Measurements from ENCODE around the gene GHR. TPM values are rescaled to one million over a fixed set of nuclear protein-coding genes. Genes with fewer than 3 reads are reported as not detected.

Gene GHR
- total and polyA plus RNA-seq, 2 donors (not counting 3 experiments of a cell fraction or from before 2014, with no cell fraction given), result 0.27 to 0.28 TPM

DNA sequence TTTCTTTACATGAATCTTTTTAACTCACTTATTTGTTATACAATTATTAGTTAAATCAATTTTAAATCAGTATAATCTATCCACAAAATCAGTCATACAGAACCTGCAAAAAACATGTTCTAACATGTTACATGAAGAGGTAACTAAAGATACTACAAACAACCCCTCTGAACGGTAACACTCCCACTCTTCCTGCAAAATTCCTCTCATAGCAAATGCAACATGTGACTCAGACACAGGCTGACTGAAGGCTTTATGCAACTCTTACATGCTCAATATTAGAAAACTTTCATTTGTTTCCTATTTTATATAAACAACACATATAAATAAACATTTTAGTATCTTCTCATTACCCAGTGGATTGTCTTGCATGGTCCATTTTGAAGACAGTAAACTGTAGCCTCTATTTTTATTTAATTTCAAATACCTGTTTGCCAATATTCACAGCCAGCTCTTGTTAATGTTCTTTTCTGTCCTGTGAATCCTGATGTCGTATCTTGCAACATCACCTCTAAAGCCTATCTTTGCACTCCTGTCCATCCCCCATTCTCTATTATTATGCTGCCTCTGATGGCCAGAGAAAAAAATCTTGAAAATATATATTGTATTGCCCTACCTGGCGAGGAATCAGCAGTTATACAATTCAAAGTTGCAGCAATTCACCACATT, 232.9 kb downstream of the GHR start:
- Histone ChIP-seq H3K9me1 (replicated peaks; ENCODE audit: control insufficient read depth, extremely low read depth, insufficient read depth, low read length) (no peaks in the 10 kb centered on the region), H2AFZ (ENCODE audit: low read depth, low read length) (no peak overlapping the region), H4K20me1 (replicated peaks; ENCODE audit: control insufficient read depth, extremely low read depth, insufficient read depth, low read length) (no peaks in the 10 kb centered on the region), H3K4me3 (replicated peaks in 1 of 3; ENCODE audit: insufficient read depth in 1 of 3, low read depth in 1 of 3, low read length in 3 of 3) (no peak overlapping the region), H3K9ac (replicated peaks; ENCODE audit: extremely low read depth, insufficient read depth, low read length) (no peak overlapping the region), H3K4me1 (ENCODE audit: control insufficient read depth, extremely low read depth, insufficient read depth, low read length) (no peaks in the 10 kb centered on the region), H3K4me2 (ENCODE audit: insufficient read depth, low read length) (no peak overlapping the region), H3K36me3 (ENCODE audit: control insufficient read depth in 2 of 2, extremely low read depth in 1 of 2, insufficient read depth in 2 of 2, low read length in 2 of 2) (no peaks in the 10 kb centered on the region), H3K27me3 (ENCODE audit: control insufficient read depth in 2 of 2, insufficient read depth in 2 of 2, low read length in 2 of 2) (no peaks in the 10 kb centered on the region), H3K9me3 (replicated peaks; ENCODE audit: control insufficient read depth, insufficient read depth, low read length) (no peaks in the 10 kb centered on the region), H3K27ac (ENCODE audit: insufficient read depth, low read depth, low read length) (no peak overlapping the region), H3K79me2 (ENCODE audit: control insufficient read depth, insufficient read depth, low read length) (no peaks in the 10 kb centered on the region)
- ChIA-PET CTCF (interaction anchor here (0.9 to 1.8 kb wide), 4 partner anchors 9 to 799 kb away, joined by 3 to 5 read pairs (median 3); no protein-coding TSS in a partner anchor), POLR2A (no interaction called here)
- dilution Hi-C loops (cut with MboI; ENCODE audit: extremely low pct_ligation_motif_present, low sequenced_read_pairs) (no loop called here), intact Hi-C loops (cut with micrococcal nuclease) (loop anchor here (5.0 kb wide), 1 partner anchor 231 kb away; no protein-coding TSS in a partner anchor)
- TF ChIP-seq MYC (IDR thresholded peaks at IDR 0.05; ENCODE audit: low read depth, low read length) (no peak), POLR2AphosphoS5 (IDR thresholded peaks at IDR 0.05; ENCODE audit: insufficient read depth, low read depth, low read length) (no peak), FOS (IDR thresholded peaks at IDR 0.05; ENCODE audit: borderline replicate concordance, insufficient read depth, low read length) (no peak), POLR2A (IDR thresholded peaks at IDR 0.05; ENCODE audit: low read depth, low read length) (no peak), GATA2 (IDR thresholded peaks at IDR 0.05; ENCODE audit: insufficient read depth, insufficient read length, low read depth, low read length) (no peak), JUN (IDR thresholded peaks at IDR 0.05; ENCODE audit: borderline replicate concordance, insufficient read depth, insufficient read length, low read depth) (no peak), EZH2 (IDR thresholded peaks at IDR 0.05; ENCODE audit: borderline replicate concordance, low read depth, low read length, severe bottlenecking) (no peak)
- TF ChIP-seq, protein P1, sequence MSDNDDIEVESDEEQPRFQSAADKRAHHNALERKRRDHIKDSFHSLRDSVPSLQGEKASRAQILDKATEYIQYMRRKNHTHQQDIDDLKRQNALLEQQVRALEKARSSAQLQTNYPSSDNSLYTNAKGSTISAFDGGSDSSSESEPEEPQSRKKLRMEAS (IDR thresholded peaks at IDR 0.05; ENCODE audit: insufficient read depth, insufficient read length), result no peak
- TF ChIP-seq, protein P2, sequence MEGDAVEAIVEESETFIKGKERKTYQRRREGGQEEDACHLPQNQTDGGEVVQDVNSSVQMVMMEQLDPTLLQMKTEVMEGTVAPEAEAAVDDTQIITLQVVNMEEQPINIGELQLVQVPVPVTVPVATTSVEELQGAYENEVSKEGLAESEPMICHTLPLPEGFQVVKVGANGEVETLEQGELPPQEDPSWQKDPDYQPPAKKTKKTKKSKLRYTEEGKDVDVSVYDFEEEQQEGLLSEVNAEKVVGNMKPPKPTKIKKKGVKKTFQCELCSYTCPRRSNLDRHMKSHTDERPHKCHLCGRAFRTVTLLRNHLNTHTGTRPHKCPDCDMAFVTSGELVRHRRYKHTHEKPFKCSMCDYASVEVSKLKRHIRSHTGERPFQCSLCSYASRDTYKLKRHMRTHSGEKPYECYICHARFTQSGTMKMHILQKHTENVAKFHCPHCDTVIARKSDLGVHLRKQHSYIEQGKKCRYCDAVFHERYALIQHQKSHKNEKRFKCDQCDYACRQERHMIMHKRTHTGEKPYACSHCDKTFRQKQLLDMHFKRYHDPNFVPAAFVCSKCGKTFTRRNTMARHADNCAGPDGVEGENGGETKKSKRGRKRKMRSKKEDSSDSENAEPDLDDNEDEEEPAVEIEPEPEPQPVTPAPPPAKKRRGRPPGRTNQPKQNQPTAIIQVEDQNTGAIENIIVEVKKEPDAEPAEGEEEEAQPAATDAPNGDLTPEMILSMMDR (IDR thresholded peaks at IDR 0.05; ENCODE audit: extremely low read depth in 1 of 2, insufficient read depth in 1 of 2, low read depth in 1 of 2, low read length in 2 of 2), result no peak
- BruUV-seq (replicated peaks), result no TSS peak
- DNase-seq (ENCODE audit: low read depth, low spot score) (no peak), FAIRE-seq (no peak)
